Smooth muscle cell (in vitro differentiated cells): ENCODE measurements around the gene NUP43. TPM values are rescaled to one million over a fixed set of nuclear protein-coding genes. Genes with fewer than 3 reads are reported as not detected.
"Not testable (repeated sequence)": the region's sequence is repeated elsewhere in the genome, so short reads cannot be mapped to it uniquely, and the experiment has no call there.

Experiments
- DNase-seq: peaks from one replicate; lab custom pipeline; 2025; ENCODE audit not compliant: unreplicated experiment; lab: John Stamatoyannopoulos, UW
- H2AFZ ChIP-seq: fragments of 200-600 bp; sonication (generic); 2 replicates; pipeline ENCODE4 v1.6.0; 2016; ENCODE audit warnings: antibody characterized with exemption, low read depth, mild to moderate bottlenecking
- H3F3A ChIP-seq: fragments of 200-600 bp; sonication (generic); 2 replicates; pipeline ENCODE4 v1.6.0; 2017; ENCODE audit warnings: antibody characterized with exemption, low read depth
- H3K27ac ChIP-seq: fragments of 200-600 bp; sonication (generic); 2 replicates; pipeline ENCODE4 v1.5.1; 2016; ENCODE audit warnings: low read depth, mild to moderate bottlenecking
- H3K27me3 ChIP-seq: fragments of 200-600 bp; sonication (generic); 2 replicates; pipeline ENCODE4 v1.6.1; 2016; ENCODE audit warnings: low read depth, mild to moderate bottlenecking
- H3K36me3 ChIP-seq: fragments of 200-600 bp; sonication (generic); 2 replicates; pipeline ENCODE4 v1.5.1; 2016; ENCODE audit warnings: low read depth
- H3K4me1 ChIP-seq: fragments of 200-600 bp; sonication (generic); 2 replicates; pipeline ENCODE4 v1.5.1; 2016; ENCODE audit warnings: low read depth
- H3K4me2 ChIP-seq: fragments of 200-600 bp; sonication (generic); 2 replicates; pipeline ENCODE4 v1.6.0; 2016; ENCODE audit warnings: mild to moderate bottlenecking
- H3K4me3 ChIP-seq: fragments of 200-600 bp; sonication (generic); 2 replicates; pipeline ENCODE4 v1.5.1; 2016; ENCODE audit warnings: mild to moderate bottlenecking
- H3K79me2 ChIP-seq: fragments of 200-600 bp; sonication (generic); 2 replicates; pipeline ENCODE4 v1.6.0; 2016; ENCODE audit warnings: low read depth, mild to moderate bottlenecking
- H3K9ac ChIP-seq: fragments of 200-600 bp; sonication (generic); 2 replicates; pipeline ENCODE4 v1.6.0; 2016; ENCODE audit warnings: low read depth
- H3K9me3 ChIP-seq: fragments of 200-600 bp; sonication (generic); replicated peaks from 2 replicates; pipeline ENCODE4 v1.5.1; 2016; ENCODE audit warnings: low read depth
- H4K20me1 ChIP-seq: fragments of 200-600 bp; sonication (generic); 2 replicates; pipeline ENCODE4 v1.6.0; 2016; ENCODE audit warnings: low read depth
- WGBS: methylation state at CpG from one replicate; pipeline ENCODE4 v1.1.7; 2016; ENCODE audit warnings: low lambda C conversion rate; 5-methylcytosine and 5-hydroxymethylcytosine counted together
- polyA plus RNA-seq: library from polyadenylated mRNA; unstranded; fragments of >200 nt; fragmentation: Nextera tagmentation; extraction: Ambion mirVana; gene quantifications from 2 replicates; pipeline ENCODE4 v1.2.1, GENCODE V29; 2016
- total RNA-seq: library from RNA; depleted of rRNA; stranded (reverse); fragments of >200 nt; gene quantifications from 2 replicates; pipeline ENCODE4 v1.2.3, GENCODE V29; 2014
- TF ChIP-seq, protein P1 (sequence below): fragments of 200-600 bp; sonication (generic); IDR thresholded peaks from 2 replicates; pipeline ENCODE4 v1.5.1; 2017; ENCODE audit warnings: borderline replicate concordance, mild to moderate bottlenecking, antibody characterized with exemption; ENCODE audit not compliant: insufficient read depth, poor library complexity, severe bottlenecking

Gene NUP43
- total and polyA plus RNA-seq, 2 experiments from 2014 or later: 5.9 to 33.8 TPM

DNA sequence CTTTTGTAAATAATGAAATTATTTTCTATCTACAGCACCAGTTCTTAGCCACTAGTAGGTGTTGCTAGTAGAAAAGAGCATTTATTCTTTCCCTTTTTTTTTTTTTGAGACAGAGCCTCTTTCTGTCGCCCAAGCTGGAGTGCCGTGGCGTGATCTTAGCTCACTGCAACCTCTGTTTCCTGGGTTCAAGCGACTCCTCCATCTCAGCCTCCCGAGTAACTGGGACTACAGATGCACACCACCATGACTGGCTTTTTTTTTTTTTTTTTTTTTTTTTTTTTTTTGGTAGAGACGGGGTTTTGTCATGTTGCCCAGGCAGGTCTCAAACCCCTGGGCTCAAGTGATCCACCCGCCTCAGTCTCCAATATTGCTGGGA, 9.9 kb upstream of the NUP43 start:
- Histone ChIP-seq H3K4me1 (no peaks in the 10 kb centered on the region), H3K36me3 (no peaks in the 10 kb centered on the region), H3K4me3 (no peak overlapping the region), H3K27me3 (no peaks in the 10 kb centered on the region), H4K20me1 (peaks cover 97% of the 10 kb centered on the region), H3K9ac (no peak overlapping the region), H3F3A (no peaks in the 10 kb centered on the region), H3K9me3 (no peaks in the 10 kb centered on the region), H3K4me2 (no peak overlapping the region), H3K27ac (no peak overlapping the region), H2AFZ (no peak overlapping the region), H3K79me2 (peaks cover 97% of the 10 kb centered on the region)
- DNase-seq: no peak
- TF ChIP-seq, protein P1, sequence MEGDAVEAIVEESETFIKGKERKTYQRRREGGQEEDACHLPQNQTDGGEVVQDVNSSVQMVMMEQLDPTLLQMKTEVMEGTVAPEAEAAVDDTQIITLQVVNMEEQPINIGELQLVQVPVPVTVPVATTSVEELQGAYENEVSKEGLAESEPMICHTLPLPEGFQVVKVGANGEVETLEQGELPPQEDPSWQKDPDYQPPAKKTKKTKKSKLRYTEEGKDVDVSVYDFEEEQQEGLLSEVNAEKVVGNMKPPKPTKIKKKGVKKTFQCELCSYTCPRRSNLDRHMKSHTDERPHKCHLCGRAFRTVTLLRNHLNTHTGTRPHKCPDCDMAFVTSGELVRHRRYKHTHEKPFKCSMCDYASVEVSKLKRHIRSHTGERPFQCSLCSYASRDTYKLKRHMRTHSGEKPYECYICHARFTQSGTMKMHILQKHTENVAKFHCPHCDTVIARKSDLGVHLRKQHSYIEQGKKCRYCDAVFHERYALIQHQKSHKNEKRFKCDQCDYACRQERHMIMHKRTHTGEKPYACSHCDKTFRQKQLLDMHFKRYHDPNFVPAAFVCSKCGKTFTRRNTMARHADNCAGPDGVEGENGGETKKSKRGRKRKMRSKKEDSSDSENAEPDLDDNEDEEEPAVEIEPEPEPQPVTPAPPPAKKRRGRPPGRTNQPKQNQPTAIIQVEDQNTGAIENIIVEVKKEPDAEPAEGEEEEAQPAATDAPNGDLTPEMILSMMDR: no peak
- WGBS: 97% methylated on average over 6 of the region's 7 CpGs

DNA sequence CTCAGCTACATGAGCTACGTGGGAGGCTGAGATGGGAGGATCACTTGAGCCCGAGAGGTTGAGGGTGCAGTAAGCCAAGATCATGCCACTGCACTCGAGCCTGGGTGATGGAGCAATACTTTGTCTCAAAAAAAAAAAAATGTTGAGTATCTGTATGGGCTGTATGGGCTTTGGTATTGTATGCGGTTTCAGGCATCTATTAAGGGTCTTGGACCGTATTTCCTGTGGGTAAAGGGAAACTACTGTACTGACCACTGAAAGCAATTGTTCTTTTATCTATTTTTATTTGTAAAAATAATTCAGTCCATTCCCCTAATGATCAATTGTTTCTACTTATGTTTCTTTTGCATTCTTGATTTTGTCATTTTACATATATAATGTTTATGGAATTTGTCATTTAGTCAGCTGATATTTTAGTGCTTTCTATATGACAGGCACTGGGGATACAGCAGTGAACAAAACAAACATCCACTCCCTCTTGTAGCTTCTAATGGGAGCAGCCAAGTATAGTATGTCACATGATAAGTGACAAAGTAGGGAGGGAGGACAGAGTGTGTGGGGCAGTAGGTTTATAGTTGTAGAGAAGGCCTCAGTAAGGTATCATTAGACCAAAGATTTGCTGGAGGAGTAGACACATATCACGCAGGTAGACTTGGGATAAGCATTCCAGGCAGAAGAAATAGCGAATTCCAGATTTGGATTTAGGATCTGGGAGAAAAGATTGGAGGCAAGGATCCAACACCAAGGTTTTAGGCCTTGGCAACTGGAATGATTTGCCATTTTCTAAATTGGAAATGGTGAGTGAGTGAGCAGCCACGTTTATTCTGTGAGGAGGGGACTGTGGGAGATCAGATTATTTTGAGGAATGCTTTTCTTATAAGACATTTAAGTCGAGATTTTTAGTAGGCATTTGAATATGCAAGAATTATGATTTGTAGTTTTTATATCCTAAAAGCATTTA, 9.3 kb upstream of the NUP43 start:
- WGBS: 94% methylated on average over 9 of the region's 9 CpGs
- DNase-seq: no peak
- no peak overlapping the region for H2AFZ ChIP-seq
- no peak overlapping the region for H3K4me3 ChIP-seq
- no peaks in the 10 kb centered on the region for H3F3A ChIP-seq
- peaks cover 100% of the 10 kb centered on the region for H4K20me1 ChIP-seq
- H3K4me2 ChIP-seq: no peak overlapping the region
- TF ChIP-seq, protein P1: no peak
- no peaks in the 10 kb centered on the region for H3K9me3 ChIP-seq
- H3K9ac ChIP-seq: no peak overlapping the region
- peaks cover 4% of the 10 kb centered on the region for H3K4me1 ChIP-seq
- H3K79me2 ChIP-seq: peaks cover 99% of the 10 kb centered on the region
- no peak overlapping the region for H3K27ac ChIP-seq
- H3K27me3 ChIP-seq: no peaks in the 10 kb centered on the region
- no peaks in the 10 kb centered on the region for H3K36me3 ChIP-seq

DNA sequence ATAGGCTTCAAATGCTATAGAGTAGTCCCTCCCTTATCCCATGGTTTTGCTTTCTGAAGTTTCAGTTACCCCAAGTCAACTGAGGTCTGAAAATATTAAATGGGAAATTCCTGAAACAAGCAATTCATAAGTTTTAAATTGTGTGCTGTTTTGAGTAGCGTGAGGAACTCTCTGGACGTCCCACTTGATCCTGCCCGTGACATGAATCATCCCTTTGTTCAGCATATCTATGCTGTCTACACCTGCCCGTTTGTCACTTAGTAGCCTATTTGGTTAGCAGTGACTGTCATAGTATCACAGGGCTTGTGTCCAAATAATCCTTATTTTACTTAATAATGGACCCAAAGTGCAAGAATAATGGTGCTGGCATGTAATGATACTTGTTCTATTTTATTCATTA, 8.2 kb upstream of the NUP43 start:
- H3K4me1 ChIP-seq: peaks cover 6% of the 10 kb centered on the region
- no peak overlapping the region for H3K4me3 ChIP-seq
- H3K27me3 ChIP-seq: no peaks in the 10 kb centered on the region
- no peaks in the 10 kb centered on the region for H3F3A ChIP-seq
- no peak overlapping the region for H3K9ac ChIP-seq
- no peak overlapping the region for H3K4me2 ChIP-seq
- TF ChIP-seq, protein P1: no peak
- no peak overlapping the region for H2AFZ ChIP-seq
- peaks cover 94% of the 10 kb centered on the region for H4K20me1 ChIP-seq
- 87% methylated on average over 4 of the region's 4 CpGs for WGBS
- H3K9me3 ChIP-seq: no peaks in the 10 kb centered on the region
- H3K79me2 ChIP-seq: peaks cover 99% of the 10 kb centered on the region
- no peak for DNase-seq
- H3K27ac ChIP-seq: no peak overlapping the region
- no peaks in the 10 kb centered on the region for H3K36me3 ChIP-seq

DNA sequence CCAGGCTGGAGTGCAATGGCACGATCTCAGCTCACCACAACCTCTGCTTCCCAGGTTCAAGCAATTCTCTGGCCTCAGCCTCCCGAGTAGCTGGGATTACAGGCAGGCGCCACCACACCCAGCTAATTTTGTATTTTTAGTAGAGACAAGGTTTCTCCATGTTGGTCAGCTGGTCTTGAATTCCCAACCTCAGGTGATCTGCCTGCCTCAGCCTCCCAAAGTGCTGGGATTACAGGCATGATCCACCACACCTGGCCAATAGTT, 7.0 kb upstream of the NUP43 start:
- H3K36me3 ChIP-seq, H3K9ac ChIP-seq, H3K9me3 ChIP-seq, H2AFZ ChIP-seq, DNase-seq, H3K27ac ChIP-seq, H3K4me3 ChIP-seq, H3K4me1 ChIP-seq, H3F3A ChIP-seq, H3K4me2 ChIP-seq, H3K27me3 ChIP-seq: not testable (repeated sequence)
- whole genome bisulfite sequencing: 96% methylated on average over 3 of the region's 3 CpGs
- Histone ChIP-seq H4K20me1 (peaks cover 81% of the 10 kb centered on the region), H3K79me2 (peaks cover 87% of the 10 kb centered on the region)
